Measurements from ENCODE around the gene UCN3.

DNA sequence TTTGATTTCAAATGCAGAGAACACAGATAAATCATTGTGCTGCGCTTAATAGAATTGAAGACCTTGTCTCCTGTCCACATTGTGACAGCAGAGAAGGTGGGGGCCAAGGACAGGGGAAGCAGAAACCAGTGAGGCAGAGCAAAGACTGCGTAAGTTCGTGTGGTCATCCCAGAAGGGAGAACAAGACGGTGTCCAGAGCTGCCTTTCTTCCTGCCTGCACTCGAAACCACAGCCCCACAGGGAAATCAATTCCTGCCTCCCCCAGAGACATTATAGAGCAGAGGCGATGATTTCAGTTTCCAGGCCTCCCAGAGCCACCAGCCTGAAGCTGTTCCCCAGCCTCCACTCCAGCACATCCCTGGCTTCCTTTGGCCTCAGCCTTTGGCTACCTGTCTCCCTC, 39.7 kb upstream of the UCN3 start:
- TF ChIP-seq CTCF (IDR thresholded peaks at IDR 0.05) (no peak), POLR2AphosphoS5 (IDR thresholded peaks at IDR 0.05; ENCODE audit: low read depth, low read length) (no peak), TAF1 (IDR thresholded peaks at IDR 0.05; ENCODE audit: borderline replicate concordance, low read depth, low read length) (no peak), NRF1 (IDR thresholded peaks at IDR 0.05; ENCODE audit: low read depth, low read length) (no peak), SMC3 (IDR thresholded peaks at IDR 0.05; ENCODE audit: low read depth, low read length) (no peak), USF1 (IDR thresholded peaks at IDR 0.05; ENCODE audit: borderline replicate concordance, low read depth) (no peak), RAD21 (IDR thresholded peaks at IDR 0.05; ENCODE audit: low read length) (no peak), FOSL2 (IDR thresholded peaks at IDR 0.05; ENCODE audit: borderline replicate concordance, low read depth) (no peak), PBX3 (IDR thresholded peaks at IDR 0.05) (no peak), MAX (IDR thresholded peaks at IDR 0.05; ENCODE audit: low read depth) (no peak), EZH2phosphoT487 (IDR thresholded peaks at IDR 0.05; ENCODE audit: borderline replicate concordance, low read depth) (no peak), EP300 (IDR thresholded peaks at IDR 0.05; ENCODE audit: borderline replicate concordance in 1 of 2, low read depth in 1 of 2, low read length in 1 of 2) (no peak), JUND (IDR thresholded peaks at IDR 0.05) (no peak), GABPA (IDR thresholded peaks at IDR 0.05; ENCODE audit: low read depth) (no peak)

Data from SK-N-SH (cell line).